CD4-positive, alpha-beta T cell (primary cell): Measurements from ENCODE around the gene OR56A1. TPM values are rescaled to one million over a fixed set of nuclear protein-coding genes. Genes with fewer than 3 reads are reported as not detected.

Experiments
- ATAC-seq: fragments of 200-7000 bp; cut with Tn5 transposase; one replicate; pipeline ENCODE4 v1.10.0; 2022; ENCODE audit warnings: mild to moderate bottlenecking; ENCODE audit not compliant: poor library complexity
- CTCF ChIA-PET: fragments of 350-600 bp; sonication (Branson Sonifier 250); formaldehyde crosslinking; loops from one replicate; lab custom pipeline; 2021; ENCODE audit warnings: antibody characterized with exemption, inconsistent platforms; lab: Charles Lee
- POLR2A ChIA-PET: fragments of 350-600 bp; sonication (Branson Sonifier 250); formaldehyde crosslinking; loops from one replicate; lab custom pipeline; 2021; ENCODE audit warnings: antibody characterized with exemption, inconsistent platforms; lab: Charles Lee
- DNase-seq, 14 experiments: peaks; one replicate each; pipeline ENCODE4 v3.0.0-alpha.2; 2013 to 2020; ENCODE audit warnings: mixed read lengths in 2 of 14
- H3K27ac ChIP-seq, 2 donors: one replicate each; pipeline versions ENCODE4 v1.5.1 to v1.7.0; 2013; ENCODE audit warnings: low read length in 2 of 2, low read depth in 1 of 2, mild to moderate bottlenecking in 1 of 2
- H3K27me3 ChIP-seq, 2 experiments: 1 replicate in 1 of 2; 2 replicates in 1 of 2; pipeline versions ENCODE4 v1.6.1 to v1.7.0; 2013; ENCODE audit warnings: low read length in 2 of 2, control low read depth in 1 of 2, mild to moderate bottlenecking in 1 of 2, moderate library complexity in 1 of 2; ENCODE audit not compliant: insufficient read depth in 2 of 2, control insufficient read depth in 1 of 2
- H3K36me3 ChIP-seq: one replicate; pipeline ENCODE4 v1.6.1; 2013; ENCODE audit warnings: low read length, control low read depth; ENCODE audit not compliant: insufficient read depth
- H3K4me1 ChIP-seq: one replicate; pipeline ENCODE4 v1.6.1; 2013; ENCODE audit warnings: low read length, control low read depth; ENCODE audit not compliant: insufficient read depth
- H3K4me3 ChIP-seq: one replicate; pipeline ENCODE4 v1.5.1; 2013; ENCODE audit warnings: mild to moderate bottlenecking, low read length, moderate library complexity
- H3K9me3 ChIP-seq, 2 experiments: 1 replicate in 1 of 2; 2 replicates in 1 of 2; pipeline versions ENCODE4 v1.6.1 to v1.7.0; 2013; ENCODE audit warnings: low read length in 2 of 2, mild to moderate bottlenecking in 2 of 2, control low read depth in 1 of 2, moderate library complexity in 1 of 2; ENCODE audit not compliant: control insufficient read depth in 1 of 2, insufficient read depth in 1 of 2
- H3K27ac Mint-ChIP-seq: one replicate; pipeline ENCODE4 v1.8.0; 2020; ENCODE audit warnings: mixed read lengths
- H3K27me3 Mint-ChIP-seq: one replicate; pipeline ENCODE4 v1.8.0; 2021; ENCODE audit warnings: mixed read lengths
- H3K36me3 Mint-ChIP-seq: one replicate; pipeline ENCODE4 v1.8.0; 2021; ENCODE audit warnings: low read depth, mixed read lengths
- H3K4me1 Mint-ChIP-seq: one replicate; pipeline ENCODE4 v1.8.0; 2021; ENCODE audit warnings: low read depth, mixed read lengths
- H3K4me3 Mint-ChIP-seq: one replicate; pipeline ENCODE4 v1.8.0; 2020; ENCODE audit warnings: mild to moderate bottlenecking, mixed read lengths
- H3K9me3 Mint-ChIP-seq: one replicate; pipeline ENCODE4 v1.8.0; 2020; ENCODE audit warnings: mixed read lengths
- CTCF ChIP-seq: fragments of 200-600 bp; IDR thresholded peaks from one replicate; pipeline ENCODE4 v1.8.0; 2022; ENCODE audit warnings: antibody characterized with exemption, mild to moderate bottlenecking
- intact Hi-C, 2 experiments: fragments of 100-400 bp; cut with DNase I in 1 of 2; cut with micrococcal nuclease in 1 of 2; formaldehyde crosslinking; loops; one replicate each; pipeline versions ENCODE4 v1.15.1 to v1.9.0; 2023 to 2025; cut with DNase I, micrococcal nuclease
- total RNA-seq, 174 experiments: library from RNA in 2 of 174; stranded (reverse) in 2 of 174; gene quantifications; one replicate each; pipeline ENCODE4 v1.2.3 and lab custom pipeline; 2021 to 2026

OR56A1 gene
- total RNA-seq, 2 experiments from 2014 or later = not detected

GRCh38 chr11:5973530-5973929 is 57.0 kb downstream of the OR56A1 start:
- Mint-ChIP-seq H3K36me3 (no peaks in the 10 kb centered on the region), H3K27me3 (peaks cover 3% of the 10 kb centered on the region), H3K4me1 (no peaks in the 10 kb centered on the region), H3K27ac (no peak overlapping the region), H3K4me3 (no peak overlapping the region), H3K9me3 (no peaks in the 10 kb centered on the region)
- no peak for TF ChIP-seq CTCF
- no peaks in the 10 kb centered on the region for H3K9me3 ChIP-seq
- no peaks in the 10 kb centered on the region for H3K27me3 ChIP-seq
- intact Hi-C loops = no loop called here
- POLR2A ChIA-PET = no interaction called here
- no peak overlapping the region for H3K27ac ChIP-seq
- H3K36me3 ChIP-seq = no peaks in the 10 kb centered on the region
- H3K4me3 ChIP-seq = no peak overlapping the region
- DNase-seq (peak in 3 of 14 experiments; percentile 1 to 24 (median 12)), ATAC-seq (no peak)
- H3K4me1 ChIP-seq = no peaks in the 10 kb centered on the region
- CTCF ChIA-PET = no interaction called here

Other genes starting within 250 kb of the OR56A1 start
- not detected for gene OR52N5, start 247.4 kb downstream of the OR56A1 start, total RNA-seq
- gene OR52N1, start 239.5 kb downstream of the OR56A1 start, total RNA-seq = not detected
- not detected for gene OR52N2, start 221.8 kb downstream of the OR56A1 start, total RNA-seq
- gene OR52E6, start 188.9 kb downstream of the OR56A1 start, total RNA-seq = not detected
- not detected for gene OR52E8, start 173.1 kb downstream of the OR56A1 start, total RNA-seq
- not detected for gene OR52E4, start 150.1 kb downstream of the OR56A1 start, total RNA-seq
- not detected for gene OR52E5, start 137.6 kb downstream of the OR56A1 start, total RNA-seq
- gene OR56A3, start 88.5 kb downstream of the OR56A1 start, total RNA-seq = not detected
- not detected for gene OR56A5, start 62.3 kb downstream of the OR56A1 start, total RNA-seq
- not detected for gene OR52L1, start 43.8 kb downstream of the OR56A1 start, total RNA-seq
- not detected for gene OR56A4, start 23.8 kb downstream of the OR56A1 start, total RNA-seq
- not detected for gene OR56B4, start 76.9 kb upstream of the OR56A1 start, total RNA-seq
- not detected for gene OR52B2, start 139.6 kb upstream of the OR56A1 start, total RNA-seq
- not detected for gene OR52W1, start 168.5 kb upstream of the OR56A1 start, total RNA-seq
- not detected for gene C11orf42, start 174.8 kb upstream of the OR56A1 start, total RNA-seq
- 10 to 100 TPM; 26.7 to 27.7 TPM for gene FHIP1B, start 203.9 kb upstream of the OR56A1 start, total RNA-seq
- gene CNGA4, start 208.3 kb upstream of the OR56A1 start, total RNA-seq = under 1 TPM in 1 of 2 experiments, not detected in 1; 0.16 TPM
- not detected for gene CCKBR, start 229.1 kb upstream of the OR56A1 start, total RNA-seq